IPS DF 6.9 (cell line): Measurements from ENCODE around the gene LIN28B.
A peak's percentile ranks its signal among the peaks of the same experiment; 100 is the strongest.

Experiments
- DNase-seq: peaks from one replicate; pipeline ENCODE4 v3.0.0-alpha.2; 2013; ENCODE audit warnings: low read depth, low spot score
- H3K27ac ChIP-seq: one replicate; pipeline ENCODE4 v1.5.1; 2013; ENCODE audit warnings: low read length, control low read depth
- H3K27me3 ChIP-seq: 2 replicates; pipeline ENCODE4 v1.6.1; 2013; ENCODE audit warnings: mild to moderate bottlenecking, low read length; ENCODE audit not compliant: control insufficient read depth, insufficient read depth
- H3K36me3 ChIP-seq: 2 replicates; pipeline ENCODE4 v1.6.1; 2013; ENCODE audit warnings: low read length; ENCODE audit not compliant: control insufficient read depth, insufficient read depth
- H3K4me1 ChIP-seq: 2 replicates; pipeline ENCODE4 v1.6.1; 2013; ENCODE audit warnings: low read length; ENCODE audit not compliant: control insufficient read depth, insufficient read depth
- H3K4me3 ChIP-seq: 2 replicates; pipeline ENCODE4 v1.5.1; 2013; ENCODE audit warnings: mild to moderate bottlenecking, low read length
- H3K9me3 ChIP-seq: 2 replicates; pipeline ENCODE4 v1.6.1; 2013; ENCODE audit warnings: low read length, inconsistent platforms; ENCODE audit not compliant: control insufficient read depth, insufficient read depth
- WGBS: extraction: QIAGEN DNeasy Blood & Tissue Kit; methylation state at CpG from one replicate; pipeline ENCODE4 v1.1.7; 2013; ENCODE audit warnings: mixed read lengths, missing lambda C conversion rate; ENCODE audit not compliant: insufficient read length, insufficient coverage; 5-methylcytosine and 5-hydroxymethylcytosine counted together

Gene LIN28B, protein sequence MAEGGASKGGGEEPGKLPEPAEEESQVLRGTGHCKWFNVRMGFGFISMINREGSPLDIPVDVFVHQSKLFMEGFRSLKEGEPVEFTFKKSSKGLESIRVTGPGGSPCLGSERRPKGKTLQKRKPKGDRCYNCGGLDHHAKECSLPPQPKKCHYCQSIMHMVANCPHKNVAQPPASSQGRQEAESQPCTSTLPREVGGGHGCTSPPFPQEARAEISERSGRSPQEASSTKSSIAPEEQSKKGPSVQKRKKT

DNA sequence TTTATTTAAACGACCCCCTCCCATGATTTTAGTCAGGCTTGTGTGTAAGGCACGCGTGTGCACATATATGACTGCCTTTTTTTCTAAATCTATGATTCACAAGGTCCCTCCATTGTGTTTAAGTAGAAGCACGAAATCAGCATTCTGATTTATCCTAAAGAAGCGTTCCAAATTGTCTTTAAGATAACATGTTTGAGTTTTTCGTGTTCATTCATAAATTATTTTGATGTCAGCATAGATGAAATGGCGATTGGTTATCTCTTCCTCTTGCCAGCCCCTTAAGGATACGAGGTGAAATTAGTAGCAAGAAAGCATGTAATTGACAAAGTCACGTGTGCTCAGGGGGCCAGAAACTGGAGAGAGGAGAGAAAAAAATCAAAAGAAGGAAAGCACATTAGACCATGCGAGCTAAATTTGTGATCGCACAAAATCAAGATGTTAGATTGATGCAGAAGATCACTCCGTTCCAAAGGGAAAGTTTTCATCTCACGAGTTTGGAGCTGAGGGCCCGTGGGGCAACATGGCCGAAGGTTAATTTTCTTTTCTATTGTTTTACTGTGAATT, at the start of gene LIN28B:
Gene LIN28B, plus strand, starts transcription at position 377 of the 564 bp plus-strand sequence. Its CDS starts 144 bp downstream, at position 521.
- H3K27me3 ChIP-seq, result no peaks in the 10 kb centered on the region
- no peak for DNase-seq
- no peaks in the 10 kb centered on the region for H3K9me3 ChIP-seq
- H3K4me1 ChIP-seq, result no peaks in the 10 kb centered on the region
- no peaks in the 10 kb centered on the region for H3K36me3 ChIP-seq
- H3K4me3 ChIP-seq, result peak within 1 kb of the TSS; percentile 56; the same call in 1 of the 2 replicates
- no CpG with 5 or more reads among the region's 15 CpGs for WGBS
- peak within 1 kb of the TSS; percentile 95 for H3K27ac ChIP-seq

DNA sequence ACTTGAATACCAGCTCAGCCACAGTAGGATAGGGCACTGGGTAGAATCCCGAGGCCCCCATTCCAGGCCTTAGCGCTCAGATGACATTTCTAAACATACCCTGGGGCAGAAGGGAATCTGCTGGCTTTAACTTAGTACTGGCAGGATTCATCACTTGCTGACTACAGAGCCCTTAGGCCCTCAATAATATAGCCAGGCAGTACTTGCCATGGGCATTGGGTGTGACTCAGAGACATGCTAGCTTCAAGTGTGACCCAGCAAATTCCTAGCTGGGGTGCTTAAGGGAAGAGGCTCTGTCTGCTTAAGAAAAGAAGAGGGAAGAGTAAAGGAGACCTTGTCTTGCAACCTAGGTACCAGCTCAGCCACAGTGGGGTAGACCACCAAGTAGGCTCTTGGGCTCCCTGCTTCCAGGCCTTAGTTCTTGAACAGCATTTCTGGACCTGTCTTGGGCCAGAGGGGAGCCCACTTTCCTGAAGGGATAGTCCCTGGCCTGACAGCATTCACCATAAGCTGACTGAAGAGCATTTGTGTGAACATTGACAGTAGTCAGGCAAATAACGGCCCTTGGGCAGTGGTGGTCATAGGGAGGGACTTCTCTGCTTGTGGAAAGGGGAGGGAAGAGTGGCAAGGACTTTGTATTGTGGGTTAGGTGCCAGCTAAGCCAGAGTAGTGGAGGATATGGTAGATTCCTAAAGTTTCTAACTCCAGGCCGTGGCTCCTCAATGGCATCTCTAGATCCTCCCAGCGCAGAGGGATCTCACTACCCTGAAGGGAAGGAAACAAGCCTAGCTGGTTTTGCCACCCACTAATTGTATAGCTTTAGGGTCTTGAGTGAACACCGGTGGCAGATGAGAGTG, 48.6 kb upstream of the LIN28B start:
- Histone ChIP-seq H3K27ac (no peak overlapping the region), H3K9me3 (no peaks in the 10 kb centered on the region), H3K4me3 (no peak overlapping the region), H3K27me3 (no peaks in the 10 kb centered on the region), H3K4me1 (no peaks in the 10 kb centered on the region), H3K36me3 (no peaks in the 10 kb centered on the region)
- no CpG with 5 or more reads among the region's 6 CpGs for WGBS
- no peak for DNase-seq

DNA sequence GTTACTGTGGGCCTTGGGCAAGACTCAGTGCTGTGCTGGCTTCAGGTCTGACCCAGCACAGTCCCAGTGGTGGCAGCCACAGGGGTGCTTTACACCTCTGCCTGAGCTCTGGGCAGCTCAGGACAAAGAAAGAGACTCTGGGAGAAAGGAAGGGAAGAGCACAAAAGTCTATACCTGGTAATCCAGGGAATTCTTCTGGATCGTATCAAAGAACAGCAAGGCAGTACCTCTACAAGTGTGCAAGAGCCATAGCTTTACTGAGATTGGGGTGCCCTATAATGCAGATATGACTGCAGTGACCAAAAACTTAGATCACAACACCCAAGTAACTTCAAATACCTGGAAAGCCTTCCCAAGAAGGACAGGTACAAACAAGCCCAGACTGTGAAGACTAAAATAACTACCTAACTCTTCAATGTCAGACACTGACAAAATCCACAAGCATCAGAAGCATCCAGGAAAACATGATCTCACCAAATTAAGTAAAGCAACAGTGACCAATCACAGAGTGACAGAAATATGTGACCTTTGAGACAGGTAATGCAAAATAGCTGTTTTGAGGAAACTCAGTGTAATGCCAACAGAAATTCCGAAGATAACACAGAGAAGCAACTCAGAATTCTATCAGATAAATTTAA, 47.9 kb upstream of the LIN28B start:
- WGBS, result no CpG with 5 or more reads among the region's 2 CpGs
- H3K9me3 ChIP-seq, result no peaks in the 10 kb centered on the region
- no peak overlapping the region for H3K4me3 ChIP-seq
- DNase-seq, result no peak
- no peaks in the 10 kb centered on the region for H3K27me3 ChIP-seq
- H3K36me3 ChIP-seq, result no peaks in the 10 kb centered on the region
- H3K27ac ChIP-seq, result no peak overlapping the region
- H3K4me1 ChIP-seq, result no peaks in the 10 kb centered on the region

DNA sequence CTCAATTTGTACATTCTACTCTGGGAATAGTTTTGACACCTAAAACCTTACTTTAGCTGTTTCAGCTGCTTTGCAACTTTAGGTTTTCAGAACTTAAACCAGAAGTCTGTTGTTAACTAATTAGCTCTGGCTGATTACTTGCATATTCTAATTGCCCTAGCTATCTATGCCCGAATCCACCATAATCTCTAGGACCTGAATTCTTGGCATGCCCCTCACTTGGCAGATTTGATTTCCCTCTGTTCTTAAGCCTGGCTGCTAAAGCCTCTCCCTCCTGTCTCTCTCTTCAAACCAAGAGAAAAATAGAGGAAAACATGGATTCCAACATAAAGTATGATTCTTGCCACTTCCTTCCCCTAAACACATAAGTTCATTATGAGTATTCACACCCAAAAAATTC, 35.0 kb upstream of the LIN28B start:
- Histone ChIP-seq H3K27me3 (no peaks in the 10 kb centered on the region), H3K4me3 (no peak overlapping the region), H3K27ac (no peak overlapping the region), H3K4me1 (no peaks in the 10 kb centered on the region), H3K36me3 (no peaks in the 10 kb centered on the region), H3K9me3 (no peaks in the 10 kb centered on the region)
- no CpG with 5 or more reads among the region's 1 CpG for WGBS
- DNase-seq, result no peak

DNA sequence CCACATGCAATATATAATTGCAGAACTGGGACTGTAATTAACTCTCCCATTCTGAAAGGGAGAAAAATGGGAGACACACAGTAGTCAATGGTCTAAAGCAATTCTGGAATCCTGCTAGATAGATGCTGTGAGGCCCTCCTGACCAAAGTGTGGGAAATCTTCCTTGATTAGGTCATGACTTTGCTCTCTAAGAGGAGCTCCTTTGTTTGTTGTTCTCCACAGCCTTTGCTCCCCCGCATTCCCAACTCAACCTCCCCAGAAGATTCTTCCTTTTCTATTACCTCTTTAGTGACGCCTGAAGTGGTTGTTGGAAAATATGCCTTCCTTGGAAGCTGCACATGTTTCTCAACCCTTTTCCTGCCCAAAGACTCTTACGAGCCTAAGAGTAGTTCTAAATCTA, 28.8 kb upstream of the LIN28B start:
- no peaks in the 10 kb centered on the region for H3K36me3 ChIP-seq
- no CpG with 5 or more reads among the region's 3 CpGs for WGBS
- no peak overlapping the region for H3K4me3 ChIP-seq
- no peak overlapping the region for H3K27ac ChIP-seq
- DNase-seq, result no peak
- H3K9me3 ChIP-seq, result no peaks in the 10 kb centered on the region
- no peaks in the 10 kb centered on the region for H3K4me1 ChIP-seq
- H3K27me3 ChIP-seq, result no peaks in the 10 kb centered on the region

DNA sequence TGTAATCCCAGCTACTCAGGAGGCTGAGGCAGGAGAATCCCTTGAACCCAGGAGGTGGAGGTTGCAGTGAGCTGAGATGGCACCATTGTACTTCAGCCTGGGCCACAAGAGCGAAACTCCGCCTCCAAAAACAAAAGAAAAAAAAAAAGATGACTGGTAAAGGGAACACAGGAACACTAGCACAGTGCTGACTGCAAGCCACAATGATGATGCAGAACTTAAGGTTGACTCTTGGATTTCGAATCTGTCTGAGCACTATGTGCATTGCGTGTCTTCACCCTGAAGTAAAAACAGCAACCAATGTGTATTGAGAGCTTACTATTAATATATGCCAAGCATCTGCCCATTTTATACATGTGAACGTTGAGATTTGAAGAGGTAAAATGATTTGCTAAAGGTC, 27.6 kb upstream of the LIN28B start:
- DNase-seq, result no peak
- Histone ChIP-seq H3K9me3 (no peaks in the 10 kb centered on the region), H3K4me3 (no peak overlapping the region), H3K36me3 (no peaks in the 10 kb centered on the region), H3K27me3 (no peaks in the 10 kb centered on the region), H3K4me1 (no peaks in the 10 kb centered on the region), H3K27ac (no peak overlapping the region)
- WGBS, result no CpG with 5 or more reads among the region's 5 CpGs

DNA sequence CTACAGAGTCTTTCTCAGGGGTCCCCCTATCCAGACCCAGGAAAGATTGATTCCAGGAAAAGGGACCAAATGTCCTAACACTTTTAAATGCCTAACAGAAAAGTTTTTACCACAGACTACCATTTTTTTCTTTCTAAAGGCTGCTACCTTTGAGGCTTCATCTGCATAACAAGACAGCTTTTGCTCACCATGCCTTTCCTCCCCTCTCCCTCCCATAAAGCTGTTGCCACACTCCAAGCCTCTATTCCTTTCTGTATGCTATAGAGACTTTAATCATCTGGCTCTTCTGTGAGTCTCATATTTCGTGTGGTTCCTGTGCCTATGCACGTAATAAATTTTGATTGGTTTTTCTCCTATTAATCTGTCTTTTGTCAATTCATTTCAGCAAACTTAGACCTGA, 26.0 kb upstream of the LIN28B start:
- H3K4me3 ChIP-seq, result no peak overlapping the region
- no peak overlapping the region for H3K27ac ChIP-seq
- no CpG with 5 or more reads among the region's 2 CpGs for WGBS
- no peak for DNase-seq
- no peaks in the 10 kb centered on the region for H3K9me3 ChIP-seq
- no peaks in the 10 kb centered on the region for H3K27me3 ChIP-seq
- no peaks in the 10 kb centered on the region for H3K36me3 ChIP-seq
- H3K4me1 ChIP-seq, result no peaks in the 10 kb centered on the region

DNA sequence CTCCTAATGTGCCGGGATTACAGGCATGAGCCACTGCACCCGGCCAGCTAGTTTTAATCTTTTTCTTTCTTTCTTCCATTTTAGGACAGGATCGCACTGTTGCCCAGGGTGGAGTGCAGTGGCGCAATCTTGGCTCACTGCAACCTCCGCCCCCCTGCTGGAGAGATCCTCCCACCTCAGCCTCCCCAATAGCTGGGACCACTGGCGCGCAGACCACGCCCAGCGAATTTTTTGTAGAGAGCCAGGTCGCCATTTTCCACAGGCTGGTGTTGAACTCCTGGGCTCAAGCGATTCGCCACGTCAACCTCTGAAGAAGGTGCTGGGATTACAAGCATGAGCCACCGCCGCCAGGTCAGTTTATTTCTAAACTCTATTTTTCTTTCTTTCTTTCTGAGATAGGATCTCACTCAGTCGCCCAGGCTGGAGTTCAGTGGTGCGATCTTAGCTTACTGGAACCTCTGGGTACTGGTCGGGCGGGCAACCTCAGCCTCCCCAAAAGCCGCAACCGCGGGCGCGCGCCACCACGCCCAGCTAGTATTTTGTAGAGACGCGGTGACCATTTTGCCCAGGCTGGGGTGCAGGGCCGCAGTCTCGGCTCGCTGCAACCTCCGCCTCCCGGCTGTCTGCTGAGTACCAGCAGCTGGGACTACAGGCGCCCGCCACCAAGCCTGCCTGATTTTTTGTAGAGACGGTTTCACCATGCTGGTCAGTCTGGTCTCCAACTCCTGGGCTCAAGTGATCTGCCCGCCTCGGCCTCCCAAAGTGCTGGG, 20.0 kb upstream of the LIN28B start:
- Histone ChIP-seq H3K27me3 (no peaks in the 10 kb centered on the region), H3K9me3 (no peaks in the 10 kb centered on the region), H3K36me3 (no peaks in the 10 kb centered on the region), H3K4me3 (no peak overlapping the region), H3K27ac (no peak overlapping the region), H3K4me1 (no peaks in the 10 kb centered on the region)
- DNase-seq, result no peak
- WGBS, result no CpG with 5 or more reads among the region's 38 CpGs

DNA sequence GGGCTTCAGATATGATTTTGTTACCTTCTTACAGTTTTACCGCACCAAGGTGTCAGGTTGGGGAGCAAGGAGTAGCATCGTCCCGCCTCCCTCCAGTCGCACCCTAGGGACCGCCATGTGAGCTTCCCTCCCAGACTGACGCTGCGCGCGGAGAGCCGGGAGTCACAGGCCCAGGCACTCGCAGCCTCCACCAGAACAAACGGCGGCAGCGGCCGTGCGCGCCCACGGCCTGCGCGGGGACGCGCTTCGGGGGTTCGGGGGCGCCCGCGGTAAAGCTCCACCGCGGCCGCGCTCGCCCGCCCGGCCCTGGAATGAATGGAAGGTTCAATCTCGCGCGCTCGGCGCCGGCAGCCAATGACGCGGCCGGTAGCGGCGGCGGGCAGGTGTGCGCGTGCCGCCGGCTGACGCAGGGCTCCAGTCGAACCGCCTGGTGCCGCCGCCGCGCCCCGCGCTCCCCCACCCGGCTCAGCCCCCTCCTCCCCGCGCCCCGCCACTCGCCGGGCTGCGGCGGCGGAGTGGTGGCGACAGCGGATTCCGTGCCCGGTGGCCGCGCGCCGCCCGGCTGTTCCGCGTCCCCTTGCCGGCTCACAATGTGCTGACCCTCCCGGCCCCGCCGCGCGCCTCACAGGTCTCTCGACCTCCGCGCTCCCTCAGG, 16.5 kb upstream of the LIN28B start:
- Histone ChIP-seq H3K27ac (no peak overlapping the region), H3K36me3 (no peaks in the 10 kb centered on the region), H3K9me3 (no peaks in the 10 kb centered on the region), H3K4me3 (peak overlapping the region; percentile 52; the same call in 1 of the 2 replicates), H3K4me1 (no peaks in the 10 kb centered on the region), H3K27me3 (no peaks in the 10 kb centered on the region)
- WGBS, result no CpG with 5 or more reads among the region's 88 CpGs
- no peak for DNase-seq
